H4 (cell line): Measurements from ENCODE around the gene MT1X. TPM values are rescaled to one million over a fixed set of nuclear protein-coding genes. Genes with fewer than 3 reads are reported as not detected.
A peak's percentile ranks its signal among the peaks of the same experiment; 100 is the strongest.

Experiments
- DNase-seq: peaks from one replicate; pipeline ENCODE4 v3.0.0-alpha.2; 2015; ENCODE audit warnings: low spot score
- total RNA-seq: library from RNA; depleted of rRNA; stranded (reverse); fragments of >200 nt; shearing (Covaris generic); gene quantifications from 2 replicates; pipeline ENCODE4 v1.2.3, GENCODE V29; 2014; rRNA removed

Gene MT1X
- 78.7 and 86.8 TPM in 2 replicates for total RNA-seq

GRCh38 chr16:56681939-56682702 is at the start of gene MT1X:
MT1X (plus strand) TSS chr16:56682470; CDS start chr16:56682541, 71 bp downstream.
- DNase-seq = peak; percentile 82

DNA sequence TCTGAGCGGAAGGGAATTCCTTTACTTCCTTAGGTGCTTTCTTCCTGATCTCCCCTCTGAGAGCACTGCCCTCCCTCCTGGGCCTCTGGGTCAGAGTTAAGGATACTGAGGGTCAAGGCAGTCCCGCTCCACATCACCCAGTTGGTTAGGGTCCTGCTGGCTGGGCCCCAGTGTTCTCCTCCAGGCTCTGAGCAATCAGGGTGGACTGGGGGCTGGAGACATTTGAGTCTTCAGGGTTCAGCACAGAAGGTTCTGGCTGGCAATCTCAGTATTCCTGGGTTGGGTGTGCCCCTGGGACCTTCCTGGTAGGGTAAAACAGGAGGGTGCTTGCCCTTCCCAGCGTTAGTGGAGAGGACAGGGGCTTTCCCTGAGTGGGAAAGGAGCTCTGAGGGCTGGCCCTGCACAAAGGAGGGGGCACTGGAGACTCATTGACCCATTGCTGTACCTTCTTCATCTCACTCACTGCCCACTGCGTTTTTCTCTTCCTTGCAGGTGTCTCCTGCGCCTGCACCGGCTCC is 49.4 kb upstream of the MT1X start:
- DNase-seq = no peak

DNA sequence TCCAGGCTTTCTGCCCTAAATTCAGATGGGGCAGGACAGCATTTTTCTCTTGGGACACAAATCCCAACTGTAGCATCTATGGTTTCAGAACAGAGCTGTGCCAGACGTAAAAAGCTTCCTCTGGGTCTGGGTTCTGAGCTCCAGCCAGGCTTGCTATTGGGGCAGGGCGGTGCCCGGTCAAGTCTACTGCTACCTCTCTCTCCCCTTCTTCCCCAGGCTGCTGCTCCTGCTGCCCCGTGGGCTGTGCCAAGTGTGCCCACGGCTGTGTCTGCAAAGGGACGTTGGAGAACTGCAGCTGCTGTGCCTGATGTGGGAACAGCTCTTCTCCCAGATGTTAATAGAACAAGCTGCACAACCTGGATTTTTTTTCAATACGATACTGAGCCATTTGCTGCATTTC is 48.7 kb upstream of the MT1X start:
- DNase-seq = no peak

GRCh38 chr16:56634715-56635440 is 47.4 kb upstream of the MT1X start:
- no peak for DNase-seq

DNA sequence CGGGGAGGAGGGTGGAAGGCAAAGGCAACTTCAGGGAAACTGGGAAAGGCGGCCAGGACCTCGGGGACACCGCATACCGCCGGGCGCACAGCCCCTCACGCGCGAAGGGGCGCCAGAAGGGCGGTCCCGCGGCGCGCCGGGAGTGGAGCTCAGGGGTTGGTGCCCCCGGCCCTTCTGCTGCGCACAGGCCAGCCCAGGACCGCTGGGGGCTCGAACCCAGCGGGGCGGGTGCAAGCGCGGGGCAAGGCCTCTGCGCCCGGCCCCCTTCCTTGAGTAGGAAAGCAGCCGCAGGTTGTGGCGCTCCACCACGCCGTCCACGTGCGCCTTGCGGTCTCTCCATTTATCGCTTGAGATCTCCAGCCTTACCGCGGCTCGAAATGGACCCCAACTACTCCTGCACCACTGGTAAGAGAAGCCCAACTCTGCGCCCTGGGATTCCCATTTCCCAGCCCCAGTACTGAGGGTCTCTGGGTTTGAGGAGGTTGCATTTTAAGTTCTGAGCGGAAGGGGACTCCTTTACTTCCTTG is 46.8 kb upstream of the MT1X start:
- DNase-seq = no peak

DNA sequence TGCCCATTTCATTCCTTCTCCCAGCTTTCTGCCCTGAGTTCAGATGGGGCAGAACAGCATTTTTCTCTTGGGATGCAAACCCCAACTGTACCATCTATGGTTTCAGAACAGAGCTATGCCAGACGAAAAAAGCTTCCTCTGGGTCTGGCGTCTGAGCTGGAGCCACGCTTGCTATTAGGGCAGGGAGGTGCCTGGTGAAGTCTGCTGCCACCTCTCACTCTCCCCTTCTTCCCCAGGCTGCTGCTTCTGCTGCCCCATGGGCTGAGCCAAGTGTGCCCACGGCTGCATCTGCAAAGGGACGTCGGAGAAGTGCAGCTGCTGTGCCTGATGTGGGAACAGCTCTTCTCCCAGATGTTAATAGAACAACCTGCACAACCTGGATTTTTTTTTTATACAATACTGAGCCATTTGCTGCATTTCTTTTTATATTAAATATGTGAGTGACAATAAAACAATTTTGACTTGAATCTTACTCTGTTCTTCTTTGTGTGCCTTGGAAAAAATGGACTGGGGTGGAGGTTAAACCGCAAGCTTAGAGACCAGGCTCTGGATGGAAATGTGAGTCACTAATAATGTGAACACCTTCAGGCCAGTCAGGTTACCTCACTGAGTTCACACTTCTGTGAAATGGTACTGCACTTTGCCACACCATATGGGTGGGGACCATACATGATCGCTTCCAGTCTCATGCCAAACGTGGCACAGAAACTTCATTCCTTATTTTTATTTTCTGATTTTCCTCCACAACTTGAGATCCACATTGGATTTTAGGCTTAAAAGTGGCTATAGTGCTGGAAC is 45.5 kb upstream of the MT1X start:
- DNase-seq = no peak

GRCh38 chr16:56637814-56638750 is 44.2 kb upstream of the MT1X start, which contains the start of gene MT1A:
MT1A (plus strand) TSS chr16:56638666; CDS start chr16:56638739, 73 bp downstream.
- no peak for DNase-seq

- DNase-seq = no peak
These were observed 43.2 kb upstream of the MT1X start for GRCh38 chr16:56639045-56639444.

DNA sequence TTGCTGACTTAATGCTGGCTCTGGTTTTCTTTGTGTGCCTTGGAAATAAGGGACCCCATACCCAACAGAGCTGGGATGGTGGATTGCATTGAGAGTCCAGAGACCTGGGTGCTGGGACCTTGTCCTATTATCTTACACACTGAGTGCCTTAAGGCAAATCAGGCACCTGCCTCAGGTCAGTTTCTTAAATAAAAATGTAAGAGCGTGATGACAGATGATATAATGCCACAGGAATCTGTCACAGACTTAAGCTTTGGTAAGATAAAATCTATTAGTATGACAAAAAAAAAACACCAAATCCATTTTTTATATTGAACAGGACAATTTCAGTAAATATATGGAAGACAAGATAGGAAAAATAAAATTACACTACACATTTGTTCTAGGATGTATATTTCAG is 42.2 kb upstream of the MT1X start:
- DNase-seq = no peak

GRCh38 chr16:56641166-56641565 is 41.1 kb upstream of the MT1X start:
- no peak for DNase-seq

GRCh38 chr16:56643080-56643778 is 39.0 kb upstream of the MT1X start:
- DNase-seq = no peak

GRCh38 chr16:56643833-56644232 is 38.4 kb upstream of the MT1X start:
- DNase-seq = no peak

- no peak for DNase-seq
These were observed 37.0 kb upstream of the MT1X start for GRCh38 chr16:56645311-56645710.

DNA sequence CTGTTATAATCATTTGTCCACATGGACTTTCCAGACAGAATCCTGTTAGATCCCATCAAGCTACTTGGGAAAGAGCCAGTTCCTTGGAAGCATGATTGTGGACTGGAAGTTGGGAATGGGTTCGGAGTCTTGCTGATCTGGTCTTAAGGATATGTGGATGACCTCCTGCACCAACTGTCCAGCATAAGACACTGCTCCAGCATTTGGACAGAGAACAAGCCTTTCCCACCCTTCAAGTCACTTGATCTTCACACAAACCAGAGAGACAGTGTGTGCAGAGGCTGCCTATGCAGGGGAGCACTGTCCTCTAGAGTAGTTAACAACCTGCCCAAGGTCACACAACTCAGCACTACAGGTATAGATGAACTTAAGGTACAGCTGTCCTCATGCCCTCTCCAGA is 36.4 kb upstream of the MT1X start:
- DNase-seq = no peak

GRCh38 chr16:56647641-56648431 is 34.4 kb upstream of the MT1X start:
- DNase-seq = no peak

DNA sequence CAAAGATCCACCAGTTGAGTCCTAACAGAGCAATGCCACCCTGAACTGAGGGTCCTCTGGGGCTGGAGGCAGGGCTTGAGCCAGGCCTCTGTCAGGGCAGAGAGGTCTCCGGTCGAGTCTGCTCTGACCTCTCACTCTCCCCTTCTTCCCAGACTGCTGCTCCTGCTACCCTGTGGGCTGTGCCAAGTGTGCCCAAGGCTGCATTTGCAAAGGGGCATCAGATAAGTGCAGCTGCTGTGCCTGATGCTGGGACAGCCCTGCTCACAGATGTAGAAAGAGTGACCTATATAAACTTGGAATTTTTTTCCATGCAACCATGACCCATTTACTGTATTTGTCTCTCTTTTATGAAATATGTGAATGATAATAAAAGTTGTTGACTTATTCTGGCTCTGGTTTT is 33.0 kb upstream of the MT1X start:
- DNase-seq = no peak

DNA sequence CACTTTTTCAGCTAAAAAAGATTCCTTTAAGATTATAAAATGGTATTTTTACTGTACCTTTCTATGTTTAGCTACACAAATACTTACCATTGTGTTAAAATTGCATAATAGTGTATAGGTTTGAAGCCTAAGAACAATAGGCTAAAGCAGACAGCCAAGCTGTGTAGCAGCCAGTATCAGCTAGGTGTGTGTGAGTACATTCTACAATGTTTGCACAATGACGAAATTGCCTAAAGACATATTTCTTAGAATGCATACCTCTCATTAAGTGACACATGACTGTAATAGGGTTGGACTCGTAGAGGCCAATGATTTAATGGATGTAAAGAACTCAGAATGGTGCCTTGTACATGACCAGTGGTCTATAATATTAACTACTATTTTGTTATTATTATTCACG is 32.5 kb upstream of the MT1X start:
- no peak for DNase-seq

DNA sequence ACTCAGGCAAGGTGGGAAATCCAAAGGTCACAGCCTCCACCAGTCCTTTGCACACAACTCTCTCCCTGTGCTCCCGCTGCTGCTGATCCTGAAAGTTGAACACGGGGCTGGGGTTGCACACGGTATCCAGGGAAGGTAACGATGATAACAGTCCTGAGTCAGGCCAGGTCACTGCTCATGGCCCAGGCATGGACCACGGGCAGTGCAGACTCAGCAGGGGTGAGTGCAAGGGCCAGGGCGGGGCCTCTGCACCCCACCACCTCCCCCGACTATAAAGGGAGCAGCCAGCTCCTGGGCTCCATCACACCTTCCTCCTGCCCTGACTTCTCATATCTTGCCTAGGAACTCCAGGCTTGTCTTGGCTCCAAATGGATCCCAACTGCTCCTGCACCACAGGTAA is 30.7 kb upstream of the MT1X start, which contains the start of gene MT1B:
Gene MT1B, plus strand, starts transcription at position 301 of the 400 bp plus-strand sequence. Its CDS starts 68 bp downstream, at position 369.
- DNase-seq = no peak

DNA sequence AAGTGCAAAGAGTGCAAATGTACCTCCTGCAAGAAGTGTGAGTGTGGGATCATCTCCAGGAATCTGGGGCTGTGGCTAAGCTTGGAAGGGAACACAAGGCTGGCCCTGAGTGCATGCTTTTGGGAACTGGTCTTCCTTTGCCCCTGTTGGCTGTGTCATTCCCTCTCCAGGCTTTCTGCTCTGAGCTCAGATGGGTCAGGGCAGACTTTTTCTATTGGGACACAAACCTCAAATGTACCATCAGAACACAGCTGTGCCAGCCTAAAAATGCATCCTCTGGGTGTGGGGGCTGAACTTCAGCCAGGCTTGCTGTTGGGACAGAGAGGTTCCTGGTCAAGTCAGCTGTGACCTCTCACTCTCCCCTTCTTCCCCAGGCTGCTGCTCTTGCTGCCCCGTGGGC is 29.7 kb upstream of the MT1X start:
- no peak for DNase-seq
